K562 (cell line): Measurements from ENCODE around the gene SIRT5. TPM values are rescaled to one million over a fixed set of nuclear protein-coding genes. Genes with fewer than 3 reads are reported as not detected.

Experiments
- CREB1 ChIP-seq, 2 experiments: sonication (generic) in 1 of 2; formaldehyde crosslinking in 1 of 2; IDR thresholded peaks; 2 replicates each; pipeline versions ENCODE4 v1.6.1 to v1.8.0; 2012 to 2022; ENCODE audit warnings: inconsistent platforms in 1 of 2, mild to moderate bottlenecking in 1 of 2, missing genetic modification reagents in 1 of 2, moderate library complexity in 1 of 2
- EP400 ChIP-seq: fragments of 450-650 bp; IDR thresholded peaks from 2 replicates; pipeline ENCODE4 v1.6.1; 2017; ENCODE audit warnings: antibody characterized with exemption, mild to moderate bottlenecking, moderate library complexity
- FOXK1 ChIP-seq: sonication (generic); formaldehyde crosslinking; IDR thresholded peaks from 2 replicates; pipeline ENCODE4 v1.8.0; 2022; ENCODE audit warnings: missing genetic modification reagents, mild to moderate bottlenecking, borderline replicate concordance
- FOXM1 ChIP-seq, 2 experiments: fragments of 450-650 bp in 1 of 2; sonication (generic) in 1 of 2; formaldehyde crosslinking in 1 of 2; IDR thresholded peaks; 2 replicates each; pipeline versions ENCODE4 v1.6.1 to v1.9.0; 2017 to 2022; ENCODE audit warnings: low read depth in 2 of 2, mild to moderate bottlenecking in 2 of 2, missing genetic modification reagents in 1 of 2, moderate library complexity in 1 of 2
- GABPB1 ChIP-seq: sonication (generic); formaldehyde crosslinking; IDR thresholded peaks from 2 replicates; pipeline ENCODE4 v1.8.0; 2022; ENCODE audit warnings: mild to moderate bottlenecking, missing genetic modification reagents
- HDAC6 ChIP-seq: IDR thresholded peaks from 2 replicates; pipeline ENCODE4 v1.6.1; 2012; ENCODE audit warnings: low read depth, mild to moderate bottlenecking, control low read depth, inconsistent platforms, low read length, moderate library complexity
- KHSRP ChIP-seq: fragments of 450-650 bp; IDR thresholded peaks from 2 replicates; pipeline ENCODE4 v1.6.1; 2017
- NKRF ChIP-seq: fragments of 450-650 bp; IDR thresholded peaks from 2 replicates; pipeline ENCODE4 v1.6.1; 2016; ENCODE audit warnings: borderline replicate concordance
- PHF8 ChIP-seq: fragments of 200-600 bp; sonication (generic); IDR thresholded peaks from 2 replicates; pipeline ENCODE4 v1.6.1; 2012; ENCODE audit warnings: mixed run types, mild to moderate bottlenecking, inconsistent platforms, low read length, moderate library complexity, borderline replicate concordance
- POLR2B ChIP-seq: fragments of 450-650 bp; IDR thresholded peaks from 2 replicates; pipeline ENCODE4 v1.6.1; 2018; ENCODE audit warnings: low read depth; ENCODE audit not compliant: partially characterized antibody
- RAD51 ChIP-seq: fragments of 450-650 bp; IDR thresholded peaks from 2 replicates; pipeline ENCODE4 v1.7.1; 2016; ENCODE audit warnings: low read depth, mild to moderate bottlenecking, borderline replicate concordance
- RHOXF2B ChIP-seq: fragments of 250-450 bp; sonication (Bioruptor Pico); conservative IDR thresholded peaks from 2 replicates; pipeline ENCODE4 v1.5.1; 2021
- SIN3A ChIP-seq, 2 experiments: fragments of 150-350 bp in 1 of 2; IDR thresholded peaks; 2 replicates each; pipeline ENCODE4 v1.6.1; 2011 to 2016; ENCODE audit warnings: borderline replicate concordance in 2 of 2, low read depth in 2 of 2, low read length in 2 of 2, mild to moderate bottlenecking in 2 of 2, moderate library complexity in 2 of 2; ENCODE audit not compliant: control insufficient read depth in 1 of 2
- SMAD2 ChIP-seq: fragments of 150-350 bp; IDR thresholded peaks from 2 replicates; pipeline ENCODE4 v1.6.1; 2014; ENCODE audit warnings: low read depth, mild to moderate bottlenecking, low read length
- TCF3 ChIP-seq: sonication (generic); formaldehyde crosslinking; IDR thresholded peaks from 2 replicates; pipeline ENCODE4 v1.4.0; 2020; ENCODE audit warnings: mild to moderate bottlenecking, missing genetic modification reagents
- TCFL5 ChIP-seq: fragments of 250-450 bp; sonication (Bioruptor Pico); conservative IDR thresholded peaks from 2 replicates; pipeline ENCODE4 v1.6.1; 2021; ENCODE audit warnings: mild to moderate bottlenecking, moderate library complexity, matching md5 sums
- TOE1 ChIP-seq, 2 experiments: fragments of 450-650 bp in 1 of 2; sonication (generic) in 1 of 2; formaldehyde crosslinking in 1 of 2; IDR thresholded peaks; 2 replicates each; pipeline versions ENCODE4 v1.7.1 to v1.8.0; 2016 to 2022; ENCODE audit warnings: borderline replicate concordance in 2 of 2, mild to moderate bottlenecking in 2 of 2, antibody characterized with exemption in 1 of 2, inconsistent platforms in 1 of 2, low read depth in 1 of 2, missing genetic modification reagents in 1 of 2, moderate library complexity in 1 of 2
- XRCC5 ChIP-seq: fragments of 200-400 bp; formaldehyde crosslinking; IDR thresholded peaks from 2 replicates; pipeline ENCODE4 v1.6.1; 2017; ENCODE audit warnings: low read depth, mild to moderate bottlenecking, low read length
- polyA plus RNA-seq, 8 experiments: library from polyadenylated mRNA; depleted of rRNA in 4 of 8; stranded (reverse) in 5 of 8; unstranded in 3 of 8; fragments of >200 nt; fragmentation: Nextera tagmentation in 2 of 8; fragmentation: Illumina TruSeq in 1 of 8; extraction: Ambion mirVana in 2 of 8; extraction: Trizol in 1 of 8; gene quantifications; 2 replicates each; pipeline versions ENCODE4 v1.2.1 to v1.2.3, GENCODE V29; 2011 to 2014; ENCODE audit warnings: inconsistent platforms in 1 of 8, missing spikeins in 1 of 8
- total RNA-seq, 7 experiments: library from RNA; depleted of rRNA in 6 of 7; stranded (reverse); fragments of >200 nt in 6 of 7; fragmentation: Illumina TruSeq in 2 of 7; extraction: Trizol in 2 of 7; gene quantifications; 2 replicates each; pipeline versions ENCODE4 v1.2.1 to v1.2.3, GENCODE V29; 2011 to 2021; ENCODE audit warnings: low replicate concordance in 1 of 7
- TF ChIP-seq, protein P1 (sequence below): fragments of 250-450 bp; sonication (Bioruptor Pico); IDR thresholded peaks from 2 replicates; pipeline ENCODE4 v1.9.0; 2021; ENCODE audit warnings: mild to moderate bottlenecking, inconsistent platforms
- TF ChIP-seq, protein P2 (sequence below): conservative IDR thresholded peaks from 2 replicates; pipeline ENCODE4 v1.6.1; 2011; ENCODE audit warnings: low read depth, mild to moderate bottlenecking, low read length; ENCODE audit not compliant: control insufficient read depth

The SIRT5 gene
- total and polyA plus RNA-seq, 9 of the 15 experiments (the other 6 are each of a cell fraction or from before 2014, with no cell fraction given) = 2.1 to 15.7 (median 11.4) TPM

DNA sequence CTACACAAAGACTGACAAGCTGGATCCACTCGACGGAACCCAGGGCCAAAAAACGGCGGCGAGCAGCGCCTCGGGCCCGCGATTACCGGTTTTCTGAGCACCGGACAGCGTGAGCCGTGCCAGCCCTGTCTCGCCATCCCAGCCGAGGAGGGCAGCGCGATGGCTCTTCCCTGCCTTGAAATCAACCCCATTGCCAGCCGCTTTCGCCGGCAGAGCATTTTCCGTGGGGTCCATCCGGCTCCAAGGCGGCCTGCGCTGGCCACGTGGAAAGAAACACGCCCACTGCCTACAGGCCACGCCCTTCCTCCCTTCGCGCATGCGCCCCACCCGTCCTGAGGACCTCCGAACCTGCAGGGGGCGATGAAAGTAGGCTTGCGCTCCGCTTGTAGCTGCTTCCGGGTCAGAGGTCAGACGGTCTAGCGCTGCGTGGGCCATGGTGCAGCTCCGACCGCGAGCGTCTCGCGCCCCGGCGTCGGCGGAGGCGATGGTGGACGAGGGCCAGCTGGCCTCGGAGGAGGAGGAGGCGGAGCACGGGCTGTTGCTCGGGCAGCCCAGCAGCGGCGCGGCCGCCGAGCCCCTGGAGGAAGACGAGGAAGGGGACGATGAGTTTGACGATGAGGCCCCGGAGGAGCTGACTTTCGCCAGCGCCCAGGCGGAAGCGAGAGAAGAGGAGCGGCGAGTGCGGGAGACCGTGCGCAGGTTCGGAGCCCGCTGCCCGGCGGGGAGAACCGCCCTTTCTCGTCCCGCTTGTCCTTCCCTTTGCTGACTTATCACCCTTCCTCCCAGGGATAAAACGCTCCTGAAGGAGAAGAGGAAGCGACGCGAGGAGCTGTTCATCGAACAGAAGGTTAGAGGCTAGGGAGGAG is 40.8 kb downstream of the SIRT5 start, which contains the start of gene NOL7 (continued):
- no peak for TF ChIP-seq SMAD2
- peak; percentile 82 to 97 for TF ChIP-seq SIN3A (IDR thresholded peaks at IDR 0.05; ENCODE audit: borderline replicate concordance in 2 of 2, control insufficient read depth in 1 of 2, low read depth in 2 of 2, low read length in 2 of 2)
- peak; percentile 100 for TF ChIP-seq GABPB1 (CRISPR knock-in tag)
- no peak for TF ChIP-seq HDAC6
- peak; percentile 95 for TF ChIP-seq PHF8
- peak; percentile 84 for TF ChIP-seq CREB1 (IDR thresholded peaks at IDR 0.05)
- TF ChIP-seq CREB1 (CRISPR knock-in tag; IDR thresholded peaks at IDR 0.05) = peak; percentile 84
- peak; percentile 79; the same call in 1 of the 2 replicates for TF ChIP-seq RHOXF2B
- peak; percentile 94 for TF ChIP-seq POLR2B
- TF ChIP-seq, protein P1, sequence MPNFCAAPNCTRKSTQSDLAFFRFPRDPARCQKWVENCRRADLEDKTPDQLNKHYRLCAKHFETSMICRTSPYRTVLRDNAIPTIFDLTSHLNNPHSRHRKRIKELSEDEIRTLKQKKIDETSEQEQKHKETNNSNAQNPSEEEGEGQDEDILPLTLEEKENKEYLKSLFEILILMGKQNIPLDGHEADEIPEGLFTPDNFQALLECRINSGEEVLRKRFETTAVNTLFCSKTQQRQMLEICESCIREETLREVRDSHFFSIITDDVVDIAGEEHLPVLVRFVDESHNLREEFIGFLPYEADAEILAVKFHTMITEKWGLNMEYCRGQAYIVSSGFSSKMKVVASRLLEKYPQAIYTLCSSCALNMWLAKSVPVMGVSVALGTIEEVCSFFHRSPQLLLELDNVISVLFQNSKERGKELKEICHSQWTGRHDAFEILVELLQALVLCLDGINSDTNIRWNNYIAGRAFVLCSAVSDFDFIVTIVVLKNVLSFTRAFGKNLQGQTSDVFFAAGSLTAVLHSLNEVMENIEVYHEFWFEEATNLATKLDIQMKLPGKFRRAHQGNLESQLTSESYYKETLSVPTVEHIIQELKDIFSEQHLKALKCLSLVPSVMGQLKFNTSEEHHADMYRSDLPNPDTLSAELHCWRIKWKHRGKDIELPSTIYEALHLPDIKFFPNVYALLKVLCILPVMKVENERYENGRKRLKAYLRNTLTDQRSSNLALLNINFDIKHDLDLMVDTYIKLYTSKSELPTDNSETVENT (CRISPR knock-in tag) = peak; percentile 100
- peak; percentile 72; the same call in 1 of the 2 replicates for TF ChIP-seq TOE1 (IDR thresholded peaks at IDR 0.05; ENCODE audit: borderline replicate concordance)
- TF ChIP-seq TOE1 (CRISPR knock-in tag; IDR thresholded peaks at IDR 0.05; ENCODE audit: borderline replicate concordance, low read depth) = peak; percentile 98; the same call in 1 of the 2 replicates
- TF ChIP-seq FOXM1 (IDR thresholded peaks at IDR 0.05; ENCODE audit: low read depth) = no peak
- peak; percentile 97 for TF ChIP-seq FOXM1 (CRISPR knock-in tag; IDR thresholded peaks at IDR 0.05; ENCODE audit: low read depth)
- TF ChIP-seq XRCC5 = peak; percentile 95
- no peak for TF ChIP-seq KHSRP
- no peak for TF ChIP-seq TCFL5 (CRISPR knock-in tag)
- peak; percentile 68; the same call in 1 of the 2 replicates for TF ChIP-seq TCF3
- peak; percentile 100 for TF ChIP-seq NKRF
- TF ChIP-seq EP400 = peak; percentile 100
- TF ChIP-seq, protein P2, sequence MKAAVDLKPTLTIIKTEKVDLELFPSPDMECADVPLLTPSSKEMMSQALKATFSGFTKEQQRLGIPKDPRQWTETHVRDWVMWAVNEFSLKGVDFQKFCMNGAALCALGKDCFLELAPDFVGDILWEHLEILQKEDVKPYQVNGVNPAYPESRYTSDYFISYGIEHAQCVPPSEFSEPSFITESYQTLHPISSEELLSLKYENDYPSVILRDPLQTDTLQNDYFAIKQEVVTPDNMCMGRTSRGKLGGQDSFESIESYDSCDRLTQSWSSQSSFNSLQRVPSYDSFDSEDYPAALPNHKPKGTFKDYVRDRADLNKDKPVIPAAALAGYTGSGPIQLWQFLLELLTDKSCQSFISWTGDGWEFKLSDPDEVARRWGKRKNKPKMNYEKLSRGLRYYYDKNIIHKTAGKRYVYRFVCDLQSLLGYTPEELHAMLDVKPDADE = peak; percentile 91
- peak; percentile 67 for TF ChIP-seq RAD51
- 0 out of 2 replicates have a peak, but pooled peaks have one; percentile 85 for TF ChIP-seq FOXK1 (CRISPR knock-in tag)
